ENCODE data around the gene SMC1B. TPM values are rescaled to one million over a fixed set of nuclear protein-coding genes. Genes with fewer than 3 reads are reported as not detected.

SMC1B gene
- total and polyA plus RNA-seq, 10 donors: 0.06 to 0.12 (median 0.10) TPM; not detected in 7

DNA sequence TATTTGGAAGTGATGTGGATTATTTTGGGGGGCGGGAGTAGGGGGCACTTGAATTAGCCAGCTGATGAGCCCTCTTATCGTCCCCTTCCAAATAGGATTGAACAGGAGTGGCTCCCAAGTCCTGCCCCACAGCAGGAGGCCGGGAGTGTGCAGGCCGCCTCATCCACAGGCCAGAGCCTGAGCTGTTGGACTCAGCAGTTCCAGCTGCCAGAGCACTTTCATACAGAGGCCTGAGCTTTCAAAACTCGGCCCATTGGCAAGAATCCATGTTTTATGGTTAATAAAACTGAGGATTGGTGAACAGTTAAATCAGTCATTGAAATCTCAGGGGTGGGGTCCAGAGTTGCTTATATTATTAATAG lies 94.1 kb downstream of the SMC1B start:
- DNase-seq: no peak
- H3K27ac ChIP-seq: peak overlapping the region; percentile 76 to 92 (median 84)
- H3K9me3 ChIP-seq: no peaks in the 10 kb centered on the region
- H3K36me3 ChIP-seq: peaks cover 0 to 29% (median 19%) of the 10 kb centered on the region in 6 donors
- WGBS, 5 donors: 67 to 81% (median 78%) methylated on average over 5 of the region's 5 CpGs
- TF ChIP-seq, protein P1, sequence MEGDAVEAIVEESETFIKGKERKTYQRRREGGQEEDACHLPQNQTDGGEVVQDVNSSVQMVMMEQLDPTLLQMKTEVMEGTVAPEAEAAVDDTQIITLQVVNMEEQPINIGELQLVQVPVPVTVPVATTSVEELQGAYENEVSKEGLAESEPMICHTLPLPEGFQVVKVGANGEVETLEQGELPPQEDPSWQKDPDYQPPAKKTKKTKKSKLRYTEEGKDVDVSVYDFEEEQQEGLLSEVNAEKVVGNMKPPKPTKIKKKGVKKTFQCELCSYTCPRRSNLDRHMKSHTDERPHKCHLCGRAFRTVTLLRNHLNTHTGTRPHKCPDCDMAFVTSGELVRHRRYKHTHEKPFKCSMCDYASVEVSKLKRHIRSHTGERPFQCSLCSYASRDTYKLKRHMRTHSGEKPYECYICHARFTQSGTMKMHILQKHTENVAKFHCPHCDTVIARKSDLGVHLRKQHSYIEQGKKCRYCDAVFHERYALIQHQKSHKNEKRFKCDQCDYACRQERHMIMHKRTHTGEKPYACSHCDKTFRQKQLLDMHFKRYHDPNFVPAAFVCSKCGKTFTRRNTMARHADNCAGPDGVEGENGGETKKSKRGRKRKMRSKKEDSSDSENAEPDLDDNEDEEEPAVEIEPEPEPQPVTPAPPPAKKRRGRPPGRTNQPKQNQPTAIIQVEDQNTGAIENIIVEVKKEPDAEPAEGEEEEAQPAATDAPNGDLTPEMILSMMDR (IDR thresholded peaks at IDR 0.05 in 8 of 11, conservative IDR thresholded peaks at IDR 0.05 in 3 of 11): no peak
- TF ChIP-seq POLR2A (IDR thresholded peaks at IDR 0.05): no peak
- peak in 1 of 3 donors; percentile 10 for TF ChIP-seq POLR2AphosphoS5 (IDR thresholded peaks at IDR 0.05)
- peaks cover 6 to 76% (median 42%) of the 10 kb centered on the region in 6 donors for H3K4me1 ChIP-seq
- intact Hi-C loops (cut with DNase I; ENCODE audit: low total_unique reads): no loop called here
- no peaks in the 10 kb centered on the region for H3K27me3 ChIP-seq (replicated peaks in 1 of 7)
- H3K4me3 ChIP-seq: peak overlapping the region in 1 of 8 donors; percentile 55

DNA sequence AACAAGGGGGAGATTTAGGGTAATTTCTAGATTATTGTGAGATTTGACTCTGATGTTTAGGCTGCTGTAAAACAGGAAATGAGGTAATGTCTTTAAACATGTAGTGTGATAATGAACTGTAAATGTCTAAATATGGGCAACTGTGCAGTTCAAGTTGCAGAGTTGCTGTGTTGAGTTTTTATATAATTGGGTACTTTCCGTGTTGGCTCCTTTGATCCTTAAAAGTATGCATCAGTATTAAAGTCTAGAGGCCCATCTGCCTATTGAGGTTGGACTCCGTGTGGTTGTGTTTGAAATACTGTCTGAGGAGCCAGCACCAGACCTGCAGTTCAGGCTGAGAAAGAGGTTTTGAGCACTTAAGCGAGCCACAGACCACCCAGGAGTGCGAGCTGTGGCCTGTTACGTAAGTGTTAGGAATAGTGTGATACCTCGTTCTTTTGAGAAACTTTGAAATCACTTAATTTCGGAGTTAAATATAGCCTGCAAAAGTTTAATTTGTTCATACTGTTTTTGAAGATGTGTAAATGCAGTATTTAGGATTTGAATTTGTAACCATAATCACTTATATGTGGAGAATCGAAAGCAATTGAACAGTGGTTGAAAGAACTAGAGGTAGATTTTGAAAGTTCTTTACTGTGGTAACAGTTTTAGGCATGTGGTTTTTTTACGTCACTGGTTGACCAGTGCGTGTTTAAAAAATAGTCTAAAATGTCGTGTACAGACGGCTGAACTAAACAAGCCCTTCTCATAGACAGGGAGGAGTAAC lies 94.7 kb downstream of the SMC1B start:
- Histone ChIP-seq H3K36me3 (peaks cover 0 to 24% (median 14%) of the 10 kb centered on the region in 6 donors), H3K9me3 (no peaks in the 10 kb centered on the region), H3K27me3 (replicated peaks in 1 of 7) (no peaks in the 10 kb centered on the region), H3K4me1 (peaks cover 9 to 82% (median 45%) of the 10 kb centered on the region in 6 donors), H3K4me3 (peak overlapping the region in 5 of 8 donors; percentile 7 to 55 (median 11)), H3K27ac (peak overlapping the region; percentile 76 to 92 (median 84))
- no peak for DNase-seq
- 42 to 52% (median 46%) methylated on average over 12 of the region's 12 CpGs for WGBS, 5 donors
- TF ChIP-seq, protein P1 (IDR thresholded peaks at IDR 0.05 in 8 of 11, conservative IDR thresholded peaks at IDR 0.05 in 3 of 11): no peak
- TF ChIP-seq POLR2A (IDR thresholded peaks at IDR 0.05) (no peak), POLR2AphosphoS5 (IDR thresholded peaks at IDR 0.05) (no peak)
- intact Hi-C loops (cut with DNase I; ENCODE audit: low total_unique reads): no loop called here

DNA sequence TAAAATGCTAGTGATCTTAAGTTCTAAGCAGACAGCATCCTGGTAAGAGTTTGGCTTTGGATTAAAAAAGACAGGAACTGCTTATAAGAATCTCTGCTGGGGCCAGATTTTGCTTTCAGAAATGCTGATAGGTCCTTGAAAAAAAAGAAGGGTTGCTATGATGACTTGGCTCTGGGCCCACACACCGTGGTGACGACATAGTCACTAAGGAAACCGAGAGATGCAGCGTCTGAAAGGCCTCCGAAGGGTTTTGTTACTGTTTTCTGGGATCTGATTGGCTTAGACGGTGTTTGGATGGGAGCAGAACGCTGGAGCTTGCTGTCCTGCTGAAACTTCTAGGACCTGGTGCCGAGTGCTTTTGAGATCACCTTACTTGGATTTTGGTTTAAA lies 95.2 kb downstream of the SMC1B start:
- peaks cover 0 to 18% (median 8%) of the 10 kb centered on the region in 6 donors for H3K36me3 ChIP-seq
- H3K4me3 ChIP-seq: peak overlapping the region in 5 of 8 donors; percentile 7 to 55 (median 11)
- intact Hi-C loops (cut with DNase I; ENCODE audit: low total_unique reads): no loop called here
- WGBS, 5 donors: 6 to 13% (median 8%) methylated on average over 8 of the region's 8 CpGs
- TF ChIP-seq POLR2AphosphoS5 (IDR thresholded peaks at IDR 0.05) (peak in 1 of 3 donors; percentile 65), POLR2A (IDR thresholded peaks at IDR 0.05) (no peak)
- DNase-seq: peak; percentile 85
- H3K27me3 ChIP-seq (replicated peaks in 1 of 7): no peaks in the 10 kb centered on the region
- H3K4me1 ChIP-seq: peaks cover 11 to 87% (median 46%) of the 10 kb centered on the region in 6 donors
- H3K27ac ChIP-seq: peak overlapping the region; percentile 76 to 92 (median 84)
- no peaks in the 10 kb centered on the region for H3K9me3 ChIP-seq

DNA sequence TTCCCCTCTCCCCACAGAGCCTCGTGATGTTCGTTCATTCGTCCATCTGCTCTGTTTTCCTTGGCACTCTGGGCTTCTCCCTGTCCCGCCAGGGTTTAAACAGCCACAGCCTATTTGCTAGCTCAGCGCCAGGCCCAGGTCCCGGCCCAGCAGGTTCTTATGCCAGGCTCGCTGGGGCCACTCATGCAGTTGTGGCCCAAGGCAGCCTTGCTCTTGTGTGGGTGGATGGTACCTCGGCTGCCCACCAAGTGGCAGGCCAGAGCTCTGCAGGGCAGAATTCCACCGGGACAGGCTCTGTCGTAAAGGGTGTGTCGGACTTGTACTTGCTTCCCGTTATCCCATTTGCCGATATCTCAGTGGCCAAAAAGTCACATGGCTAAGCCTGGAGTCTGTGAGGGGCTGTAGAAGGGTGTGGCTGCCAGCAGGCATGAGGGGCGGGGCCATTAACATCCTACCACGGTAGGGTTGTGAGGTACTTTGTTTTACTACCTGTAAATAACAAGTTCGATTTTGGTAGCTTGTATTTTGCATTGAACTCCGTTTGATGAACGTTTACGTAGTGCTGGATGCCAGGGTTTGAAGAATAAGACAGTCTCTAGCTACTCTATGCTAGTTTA lies 95.7 kb downstream of the SMC1B start:
- no peak for DNase-seq
- intact Hi-C loops (cut with DNase I; ENCODE audit: low total_unique reads): no loop called here

More for the DNA sequence above, 95.7 kb downstream of the SMC1B start:
- H3K4me1 ChIP-seq: peaks cover 11 to 92% (median 46%) of the 10 kb centered on the region in 6 donors
- no peaks in the 10 kb centered on the region for H3K27me3 ChIP-seq (replicated peaks in 1 of 7)
- WGBS, 5 donors: 62 to 75% (median 73%) methylated on average over 19 of the region's 19 CpGs
- H3K4me3 ChIP-seq: peak overlapping the region in 1 of 8 donors; percentile 55
- H3K27ac ChIP-seq: peak overlapping the region; percentile 76 to 92 (median 84)
- TF ChIP-seq POLR2AphosphoS5 (IDR thresholded peaks at IDR 0.05): peak in 1 of 3 donors; percentile 15
- no peak for TF ChIP-seq POLR2A (IDR thresholded peaks at IDR 0.05)
- TF ChIP-seq, protein P1 (IDR thresholded peaks at IDR 0.05 in 8 of 11, conservative IDR thresholded peaks at IDR 0.05 in 3 of 11): peak in 6 of 11 experiments; percentile 18 to 43 (median 35)
- no peaks in the 10 kb centered on the region for H3K9me3 ChIP-seq
- H3K36me3 ChIP-seq: peaks cover 0 to 13% (median 5%) of the 10 kb centered on the region in 6 donors

Measured in spleen (tissue), 11 donors.